NB4 (cell line): ENCODE data around the gene RASGRP1.

Experiments
- DNase-seq: peaks from one replicate; pipeline ENCODE4 v3.0.0; 2010; ENCODE audit warnings: low read depth
- H3K4me3 ChIP-seq: one replicate; pipeline ENCODE4 v1.5.1; 2011; ENCODE audit warnings: mild to moderate bottlenecking, low read depth, low read length, moderate library complexity
- CTCF ChIP-seq: IDR thresholded peaks from one replicate; pipeline ENCODE4 v1.5.1; 2012; ENCODE audit warnings: low read depth, low read length
- MAX ChIP-seq: IDR thresholded peaks from 2 replicates; pipeline ENCODE4 v1.6.1; 2011; ENCODE audit warnings: low read depth, low read length
- MYC ChIP-seq: IDR thresholded peaks from 2 replicates; pipeline ENCODE4 v1.6.1; 2011; ENCODE audit warnings: low read depth, low read length
- POLR2A ChIP-seq: IDR thresholded peaks from 2 replicates; pipeline ENCODE4 v1.6.1; 2011; ENCODE audit warnings: mild to moderate bottlenecking; ENCODE audit not compliant: insufficient read length; ENCODE audit errors: extremely low read depth

RASGRP1 gene

GRCh38 chr15:38481761-38482160 is 82.9 kb downstream of the RASGRP1 start:
- H3K4me3 ChIP-seq, result no peak overlapping the region
- TF ChIP-seq MAX, result no peak
- TF ChIP-seq CTCF, result no peak
- no peak for DNase-seq

GRCh38 chr15:38481113-38481512 is 83.5 kb downstream of the RASGRP1 start:
- no peak for DNase-seq
- TF ChIP-seq CTCF (no peak), MYC (no peak), POLR2A (no peak), MAX (no peak)
- H3K4me3 ChIP-seq, result no peak overlapping the region

GRCh38 chr15:38479756-38480155 is 84.9 kb downstream of the RASGRP1 start:
- no peak for DNase-seq
- TF ChIP-seq POLR2A (no peak), MAX (no peak), CTCF (no peak), MYC (no peak)
- H3K4me3 ChIP-seq, result no peak overlapping the region

DNA sequence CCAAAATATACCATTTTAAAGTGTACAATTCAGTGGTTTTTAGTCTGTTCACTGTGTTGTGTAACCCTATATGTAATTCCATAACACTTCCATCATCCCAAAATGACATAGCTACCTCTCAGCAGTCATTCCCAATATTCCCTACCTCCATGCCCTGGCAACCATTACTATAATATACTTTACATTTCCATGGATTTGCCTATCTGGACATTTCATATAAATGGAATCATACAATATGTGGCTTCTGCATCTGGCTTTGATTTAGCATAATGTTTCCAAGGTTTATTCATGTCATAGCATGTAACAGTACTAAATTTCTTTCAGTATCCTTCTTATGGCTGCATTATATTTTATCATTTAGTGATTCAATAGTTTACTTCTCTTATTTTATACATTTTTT is 85.3 kb downstream of the RASGRP1 start:
- TF ChIP-seq POLR2A, result no peak
- no peak for TF ChIP-seq MYC
- TF ChIP-seq CTCF, result no peak
- TF ChIP-seq MAX, result no peak
- H3K4me3 ChIP-seq, result no peak overlapping the region
- no peak for DNase-seq

DNA sequence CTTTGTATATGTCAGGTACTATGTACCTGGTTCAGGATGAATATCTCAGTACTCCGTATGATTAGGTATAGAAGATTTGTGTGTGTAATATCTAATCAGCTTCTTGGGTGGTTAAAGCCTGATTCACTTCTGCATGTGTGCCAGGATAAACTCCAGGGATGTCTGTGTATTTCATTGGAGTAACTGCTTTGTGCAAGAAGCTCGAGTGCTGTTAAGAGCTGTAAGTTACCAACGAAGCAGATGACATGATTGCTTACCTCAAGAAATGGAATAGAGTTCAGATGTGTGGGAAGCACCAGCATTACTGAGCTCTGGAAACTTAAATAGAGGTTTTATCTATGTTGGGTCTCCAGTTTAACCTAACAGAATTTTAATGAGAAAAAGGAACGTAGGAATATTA is 87.0 kb downstream of the RASGRP1 start:
- TF ChIP-seq POLR2A, result no peak
- no peak for TF ChIP-seq MYC
- DNase-seq, result no peak
- no peak overlapping the region for H3K4me3 ChIP-seq

GRCh38 chr15:38476120-38476519 is 88.5 kb downstream of the RASGRP1 start:
- H3K4me3 ChIP-seq, result no peak overlapping the region
- TF ChIP-seq POLR2A, result no peak
- no peak for DNase-seq

DNA sequence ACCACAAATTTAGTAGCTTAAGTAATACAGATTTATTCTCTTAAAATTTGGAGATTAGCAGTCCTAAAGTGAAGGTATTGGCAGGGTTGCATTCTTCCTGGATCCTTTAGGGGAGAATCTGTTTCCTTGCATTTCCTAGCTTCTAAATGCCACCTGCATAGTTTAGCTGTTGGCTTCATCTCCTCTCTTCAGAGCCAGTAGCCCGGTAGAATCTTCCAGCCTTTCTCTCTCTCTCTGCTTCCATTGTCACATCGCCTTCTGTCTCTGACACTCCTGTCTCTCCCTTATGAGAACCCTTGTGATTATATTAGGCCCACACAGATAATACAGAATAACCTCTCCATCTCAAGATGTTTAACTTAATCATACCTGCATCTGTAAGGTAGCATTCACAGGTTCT is 89.3 kb downstream of the RASGRP1 start:
- TF ChIP-seq POLR2A, result no peak
- TF ChIP-seq MYC, result no peak
- no peak for TF ChIP-seq CTCF
- no peak for TF ChIP-seq MAX
- H3K4me3 ChIP-seq, result no peak overlapping the region
- DNase-seq, result no peak
